Mesendoderm (in vitro differentiated cells): ENCODE data around the gene ARL5A.

ENCODE experiments used
- DNase-seq: peaks from one replicate; pipeline ENCODE4 v3.0.0; 2013
- H2AK5ac ChIP-seq: 2 replicates; pipeline ENCODE4 v1.6.1; 2013; ENCODE audit warnings: low read length, inconsistent platforms
- H2BK120ac ChIP-seq: 2 replicates; pipeline ENCODE4 v1.6.1; 2013; ENCODE audit warnings: low read depth, mild to moderate bottlenecking, low read length, moderate library complexity, mixed read lengths
- H2BK15ac ChIP-seq: replicated peaks from 2 replicates; pipeline ENCODE4 v1.6.1; 2013; ENCODE audit warnings: low read depth, mild to moderate bottlenecking, moderate library complexity
- H2BK5ac ChIP-seq: 2 replicates; pipeline ENCODE4 v1.6.1; 2013; ENCODE audit warnings: low read length, inconsistent platforms
- H3K18ac ChIP-seq: 2 replicates; pipeline ENCODE4 v1.6.1; 2013; ENCODE audit warnings: mild to moderate bottlenecking, low read length, mixed read lengths
- H3K23ac ChIP-seq: one replicate; pipeline ENCODE4 v1.6.1; 2013; ENCODE audit warnings: low read length
- H3K27ac ChIP-seq: 2 replicates; pipeline ENCODE4 v1.5.1; 2013; ENCODE audit warnings: low read depth, mild to moderate bottlenecking, inconsistent platforms, low read length, moderate library complexity
- H3K27me3 ChIP-seq: 2 replicates; pipeline ENCODE4 v1.6.1; 2013; ENCODE audit warnings: low read length, control low read depth, mild to moderate bottlenecking, inconsistent platforms; ENCODE audit not compliant: insufficient read depth, poor library complexity
- H3K36me3 ChIP-seq: 2 replicates; pipeline ENCODE4 v1.6.1; 2013; ENCODE audit warnings: low read length, inconsistent platforms; ENCODE audit not compliant: control insufficient read depth, insufficient read depth
- H3K4ac ChIP-seq: one replicate; pipeline ENCODE4 v1.6.1; 2013; ENCODE audit warnings: low read depth, mild to moderate bottlenecking, low read length, moderate library complexity
- H3K4me1 ChIP-seq: 2 replicates; pipeline ENCODE4 v1.6.1; 2013; ENCODE audit warnings: low read depth, low read length, inconsistent platforms; ENCODE audit not compliant: control insufficient read depth
- H3K4me2 ChIP-seq: 2 replicates; pipeline ENCODE4 v1.6.1; 2013; ENCODE audit warnings: low read length
- H3K4me3 ChIP-seq: 2 replicates; pipeline ENCODE4 v1.5.1; 2013; ENCODE audit warnings: mild to moderate bottlenecking, low read length
- H3K56ac ChIP-seq: one replicate; pipeline ENCODE4 v1.6.1; 2013; ENCODE audit warnings: low read length
- H3K79me1 ChIP-seq: 2 replicates; pipeline ENCODE4 v1.6.1; 2013; ENCODE audit warnings: low read length, inconsistent platforms
- H3K79me2 ChIP-seq: 2 replicates; pipeline ENCODE4 v1.6.1; 2013; ENCODE audit warnings: mild to moderate bottlenecking, low read length; ENCODE audit not compliant: control insufficient read depth, insufficient read depth
- H3K9ac ChIP-seq: 2 replicates; pipeline ENCODE4 v1.6.1; 2013; ENCODE audit warnings: low read length, inconsistent platforms
- H4K5ac ChIP-seq: one replicate; pipeline ENCODE4 v1.6.1; 2013; ENCODE audit warnings: low read length
- H4K8ac ChIP-seq: one replicate; pipeline ENCODE4 v1.6.1; 2013; ENCODE audit warnings: low read depth, mild to moderate bottlenecking, control low read depth, low read length, moderate library complexity
- WGBS: extraction: QIAGEN DNeasy Blood & Tissue Kit; methylation state at CpG from one replicate; pipeline ENCODE4 v1.1.7; 2013; ENCODE audit warnings: low lambda C conversion rate, missing lambda C conversion rate; ENCODE audit not compliant: insufficient coverage; ENCODE audit errors: extremely low coverage; 5-methylcytosine and 5-hydroxymethylcytosine counted together

Gene ARL5A

DNA sequence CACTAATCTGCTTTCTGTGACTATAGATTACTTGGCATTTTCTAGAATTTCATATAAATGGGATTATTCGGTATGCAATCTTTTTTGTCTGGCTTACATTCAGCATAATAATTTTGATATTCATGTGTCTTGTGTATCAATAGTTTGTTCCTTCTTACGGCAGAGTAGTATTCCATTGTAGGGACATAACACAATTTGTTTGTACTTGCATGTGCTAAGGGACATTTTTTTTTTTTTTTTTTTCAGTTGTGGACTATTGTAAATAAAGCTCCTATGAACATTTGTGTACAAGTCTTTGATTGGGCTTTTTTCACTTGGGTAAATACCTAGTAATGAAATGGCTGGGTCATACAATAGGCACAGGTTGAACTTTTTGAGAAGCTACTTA lies 45.1 kb downstream of the ARL5A start:
- Histone ChIP-seq H2AK5ac (no peak overlapping the region), H3K56ac (no peak overlapping the region), H3K36me3 (no peaks in the 10 kb centered on the region), H3K27ac (no peak overlapping the region), H3K79me1 (no peaks in the 10 kb centered on the region), H2BK15ac (no peak overlapping the region), H3K9ac (no peak overlapping the region), H2BK5ac (no peak overlapping the region), H3K23ac (no peak overlapping the region), H3K4me2 (no peak overlapping the region), H3K27me3 (no peaks in the 10 kb centered on the region), H3K79me2 (no peaks in the 10 kb centered on the region), H3K18ac (no peak overlapping the region), H3K4me3 (no peak overlapping the region), H3K4ac (no peak overlapping the region), H2BK120ac (no peak overlapping the region), H4K8ac (no peak overlapping the region), H3K4me1 (no peaks in the 10 kb centered on the region), H4K5ac (no peak overlapping the region)
- no CpG with 5 or more reads among the region's 2 CpGs for WGBS
- DNase-seq: no peak

GRCh38 chr2:151782378-151783132 lies 45.7 kb downstream of the ARL5A start:
- Histone ChIP-seq H2BK15ac (no peak overlapping the region), H2BK120ac (no peak overlapping the region), H3K4me1 (no peaks in the 10 kb centered on the region), H3K4me3 (no peak overlapping the region), H2BK5ac (no peak overlapping the region), H3K27ac (no peak overlapping the region), H3K79me1 (no peaks in the 10 kb centered on the region), H4K5ac (no peak overlapping the region), H3K79me2 (no peaks in the 10 kb centered on the region), H3K4ac (no peak overlapping the region), H3K27me3 (no peaks in the 10 kb centered on the region), H3K4me2 (no peak overlapping the region), H3K23ac (no peak overlapping the region), H3K9ac (no peak overlapping the region), H4K8ac (no peak overlapping the region), H3K36me3 (no peaks in the 10 kb centered on the region), H3K56ac (no peak overlapping the region), H3K18ac (no peak overlapping the region), H2AK5ac (no peak overlapping the region)
- no peak for DNase-seq
- no CpG with 5 or more reads among the region's 6 CpGs for WGBS

GRCh38 chr2:151781642-151782041 lies 46.6 kb downstream of the ARL5A start:
- no peaks in the 10 kb centered on the region for H3K27me3 ChIP-seq
- DNase-seq: no peak
- no peak overlapping the region for H3K9ac ChIP-seq
- H2AK5ac ChIP-seq: no peak overlapping the region
- H4K5ac ChIP-seq: no peak overlapping the region
- no peak overlapping the region for H3K23ac ChIP-seq
- no peak overlapping the region for H3K27ac ChIP-seq
- H2BK15ac ChIP-seq: no peak overlapping the region
- no peaks in the 10 kb centered on the region for H3K79me2 ChIP-seq
- H3K4me2 ChIP-seq: no peak overlapping the region
- H3K4me1 ChIP-seq: no peaks in the 10 kb centered on the region
- no peak overlapping the region for H4K8ac ChIP-seq
- no peak overlapping the region for H3K4ac ChIP-seq
- H2BK120ac ChIP-seq: no peak overlapping the region
- H3K56ac ChIP-seq: no peak overlapping the region
- no peaks in the 10 kb centered on the region for H3K79me1 ChIP-seq
- no peaks in the 10 kb centered on the region for H3K36me3 ChIP-seq
- no peak overlapping the region for H3K18ac ChIP-seq
- WGBS: no CpG with 5 or more reads among the region's 4 CpGs
- no peak overlapping the region for H3K4me3 ChIP-seq
- no peak overlapping the region for H2BK5ac ChIP-seq

- DNase-seq: no peak
- Histone ChIP-seq H4K8ac (no peak overlapping the region), H3K79me1 (no peaks in the 10 kb centered on the region), H3K9ac (no peak overlapping the region), H3K4me3 (no peak overlapping the region), H3K27ac (no peak overlapping the region), H2BK15ac (no peak overlapping the region), H2BK5ac (no peak overlapping the region), H3K23ac (no peak overlapping the region), H3K4ac (no peak overlapping the region), H3K36me3 (no peaks in the 10 kb centered on the region), H3K18ac (no peak overlapping the region), H3K4me2 (no peak overlapping the region), H3K56ac (no peak overlapping the region), H2BK120ac (no peak overlapping the region), H2AK5ac (no peak overlapping the region), H3K4me1 (no peaks in the 10 kb centered on the region), H4K5ac (no peak overlapping the region), H3K27me3 (no peaks in the 10 kb centered on the region), H3K79me2 (no peaks in the 10 kb centered on the region)
Observed at GRCh38 chr2:151780938-151781337, 47.3 kb downstream of the ARL5A start.

DNA sequence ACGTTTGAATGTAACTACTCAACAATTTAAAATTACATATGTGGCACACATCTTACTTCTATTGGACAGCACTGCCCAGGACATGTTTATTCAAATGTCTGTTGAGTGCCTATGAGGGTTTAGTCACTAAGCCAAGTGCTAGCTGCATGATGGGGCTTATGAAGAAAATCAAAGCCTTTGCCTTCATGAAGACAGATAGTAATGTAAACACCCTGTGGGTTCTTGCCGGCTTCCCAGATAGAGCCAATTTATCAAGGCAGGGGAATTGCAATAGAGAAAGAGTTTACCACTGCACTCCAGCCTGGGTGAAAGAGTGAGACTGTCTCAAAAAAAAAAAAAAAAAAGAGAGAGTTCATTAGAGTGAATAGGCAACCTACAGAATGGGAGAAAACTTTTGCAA lies 50.3 kb downstream of the ARL5A start:
- no peaks in the 10 kb centered on the region for H3K4me1 ChIP-seq
- no peak overlapping the region for H4K8ac ChIP-seq
- no peak for DNase-seq
- no peak overlapping the region for H3K4me2 ChIP-seq
- H3K27me3 ChIP-seq: no peaks in the 10 kb centered on the region
- H2BK15ac ChIP-seq: no peak overlapping the region
- no peak overlapping the region for H2BK5ac ChIP-seq
- no peak overlapping the region for H3K56ac ChIP-seq
- H3K27ac ChIP-seq: no peak overlapping the region
- H2AK5ac ChIP-seq: no peak overlapping the region
- no peak overlapping the region for H3K18ac ChIP-seq
- no peak overlapping the region for H4K5ac ChIP-seq
- no peak overlapping the region for H3K4me3 ChIP-seq
- H3K79me1 ChIP-seq: no peaks in the 10 kb centered on the region
- no peak overlapping the region for H3K23ac ChIP-seq
- H3K36me3 ChIP-seq: no peaks in the 10 kb centered on the region
- no peak overlapping the region for H3K9ac ChIP-seq
- no peak overlapping the region for H2BK120ac ChIP-seq
- no peak overlapping the region for H3K4ac ChIP-seq
- 100% methylated on average over 1 of the region's 2 CpGs for WGBS
- H3K79me2 ChIP-seq: no peaks in the 10 kb centered on the region

GRCh38 chr2:151777487-151777886 lies 50.7 kb downstream of the ARL5A start:
- H3K36me3 ChIP-seq: no peaks in the 10 kb centered on the region
- no CpG with 5 or more reads among the region's 3 CpGs for WGBS

More at GRCh38 chr2:151777487-151777886, 50.7 kb downstream of the ARL5A start:
- Histone ChIP-seq H3K9ac (no peak overlapping the region), H3K4me3 (no peak overlapping the region), H3K79me1 (no peaks in the 10 kb centered on the region), H2BK5ac (no peak overlapping the region), H3K4me2 (no peak overlapping the region), H2AK5ac (no peak overlapping the region), H2BK15ac (no peak overlapping the region), H3K79me2 (no peaks in the 10 kb centered on the region), H2BK120ac (no peak overlapping the region), H3K4me1 (no peaks in the 10 kb centered on the region), H3K56ac (no peak overlapping the region), H3K27ac (no peak overlapping the region), H4K8ac (no peak overlapping the region), H3K4ac (no peak overlapping the region), H3K23ac (no peak overlapping the region), H3K18ac (no peak overlapping the region), H3K27me3 (no peaks in the 10 kb centered on the region), H4K5ac (no peak overlapping the region)
- DNase-seq: no peak
